Stimulated activated CD4-positive, alpha-beta T cell treated with anti-CD3 and anti-CD28 coated beads, Interleukin-4, amount 100 ng/mL, for 1 hour (primary cell): ENCODE data around the gene LEP.
"Not testable (repeated sequence)": the region's sequence is repeated elsewhere in the genome, so short reads cannot be mapped to it uniquely, and the experiment has no call there.

Source experiments
- DNase-seq: peaks from one replicate; pipeline ENCODE4 v3.0.0-alpha.2; 2020

The LEP gene

GRCh38 chr7:128211626-128212025 lies 29.5 kb upstream of the LEP start:
- DNase-seq, result no peak

- no peak for DNase-seq
Measured at GRCh38 chr7:128214463-128214862, 26.6 kb upstream of the LEP start.

DNA sequence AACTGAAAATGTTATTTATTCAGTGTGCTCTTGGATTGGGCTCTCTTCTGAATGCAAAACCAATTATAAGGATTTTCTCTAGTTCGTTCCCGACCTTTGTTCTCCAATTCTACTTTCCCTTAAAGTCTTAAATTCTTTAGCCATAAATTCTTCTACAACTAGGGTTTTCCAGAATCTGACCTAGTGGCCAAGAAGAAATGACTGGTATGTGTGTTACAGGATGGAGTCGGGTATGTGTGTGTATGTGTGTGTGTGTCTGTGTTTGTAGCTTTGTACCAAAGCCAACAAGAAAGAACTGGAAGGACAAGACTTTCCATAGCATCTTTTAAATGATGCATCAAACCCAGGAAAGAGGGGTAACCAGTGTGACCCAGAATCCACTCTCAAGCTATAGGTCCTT lies 25.8 kb upstream of the LEP start:
- no peak for DNase-seq

DNA sequence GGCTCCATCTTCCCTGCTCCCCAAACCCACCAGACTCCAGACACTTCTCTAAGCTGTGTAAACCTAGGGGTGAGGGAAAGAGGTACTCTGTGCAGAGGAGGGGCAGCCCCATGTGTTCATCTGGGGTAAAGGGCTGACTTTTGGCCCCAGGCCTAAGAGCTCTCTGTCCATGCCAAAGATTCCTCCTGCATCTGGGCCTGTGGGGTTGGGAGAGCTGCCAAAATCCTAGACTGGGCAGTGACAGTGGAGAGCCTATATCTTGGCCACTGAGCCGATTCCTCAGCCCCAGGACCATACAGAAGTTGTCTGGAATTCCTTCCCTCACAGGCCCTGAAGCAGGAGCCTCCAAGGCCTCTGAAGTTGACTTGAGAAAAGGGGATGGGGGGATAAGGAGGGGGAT lies 25.3 kb upstream of the LEP start:
- DNase-seq, result no peak

- no peak for DNase-seq
Measured at GRCh38 chr7:128217030-128217805, 23.9 kb upstream of the LEP start.

GRCh38 chr7:128217967-128218652 lies 23.0 kb upstream of the LEP start:
- no peak for DNase-seq

DNA sequence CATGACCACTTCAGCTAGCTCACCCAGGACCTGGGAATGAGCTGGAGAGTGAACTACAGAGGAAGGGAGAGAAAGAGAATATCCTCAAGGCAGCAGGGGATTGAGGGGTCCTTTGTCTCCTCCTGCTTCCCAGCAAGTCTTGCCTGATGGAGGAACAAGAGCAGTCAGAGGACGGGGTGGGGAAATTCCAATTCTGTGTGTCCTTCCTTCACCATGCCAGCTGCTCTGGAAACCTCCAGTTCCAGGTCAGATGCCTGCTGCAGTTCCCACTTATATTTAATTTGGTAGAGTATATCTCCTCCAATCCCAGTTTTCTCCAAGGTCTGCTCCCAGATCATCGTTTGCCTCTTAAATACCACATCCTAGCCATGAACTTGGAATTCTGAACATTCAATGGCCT lies 21.4 kb upstream of the LEP start:
- DNase-seq, result no peak

DNA sequence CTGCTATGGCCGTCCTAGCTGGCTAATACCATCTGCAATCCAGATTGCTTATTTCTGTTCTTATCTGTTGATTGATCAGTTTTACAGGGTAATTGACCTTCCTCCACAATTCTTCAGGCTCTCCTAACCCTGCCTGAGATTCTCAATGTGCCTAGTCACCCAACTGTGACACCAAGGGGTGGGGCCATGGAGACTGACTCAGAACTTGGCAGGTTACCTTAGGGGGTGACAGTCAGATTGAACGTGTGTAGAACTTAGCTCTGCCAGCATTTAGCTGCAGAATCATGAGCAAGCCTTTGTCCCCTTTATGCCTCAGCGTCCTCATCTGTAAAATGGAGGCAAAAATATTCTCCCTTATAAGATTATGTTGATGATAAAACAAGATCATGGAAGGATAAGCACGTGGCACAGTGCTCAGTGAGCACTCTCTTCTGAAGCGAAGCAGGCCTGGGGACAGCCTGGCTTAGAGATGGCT lies 19.1 kb upstream of the LEP start:
- DNase-seq, result no peak

GRCh38 chr7:128226132-128226980 lies 14.7 kb upstream of the LEP start:
- DNase-seq, result no peak

DNA sequence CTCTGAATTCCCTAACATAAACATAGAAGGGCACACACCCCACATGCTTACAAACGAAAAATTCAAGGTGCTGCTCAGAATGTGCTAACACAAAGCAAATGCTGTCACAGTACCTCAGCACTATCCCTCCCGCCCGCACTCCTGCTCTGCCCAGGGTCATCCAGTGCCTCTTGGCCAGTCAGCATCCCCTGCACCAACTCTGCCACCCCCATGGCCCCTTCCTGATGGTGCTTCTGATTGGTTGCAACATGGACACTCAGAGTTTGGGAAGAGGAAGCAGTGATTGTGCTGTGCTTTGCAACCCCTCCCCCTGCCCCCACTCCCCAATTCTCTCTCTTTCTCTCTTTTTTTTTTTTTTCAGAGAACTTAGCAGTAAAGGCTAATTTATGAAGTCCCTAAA lies 13.8 kb upstream of the LEP start:
- no peak for DNase-seq

- DNase-seq, result no peak
Measured at GRCh38 chr7:128231021-128231420, 10.1 kb upstream of the LEP start.

- no peak for DNase-seq
Measured at GRCh38 chr7:128231677-128232076, 9.4 kb upstream of the LEP start.

GRCh38 chr7:128233471-128233870 lies 7.6 kb upstream of the LEP start:
- no peak for DNase-seq

- no peak for DNase-seq
Measured at GRCh38 chr7:128234476-128235026, 6.5 kb upstream of the LEP start.

DNA sequence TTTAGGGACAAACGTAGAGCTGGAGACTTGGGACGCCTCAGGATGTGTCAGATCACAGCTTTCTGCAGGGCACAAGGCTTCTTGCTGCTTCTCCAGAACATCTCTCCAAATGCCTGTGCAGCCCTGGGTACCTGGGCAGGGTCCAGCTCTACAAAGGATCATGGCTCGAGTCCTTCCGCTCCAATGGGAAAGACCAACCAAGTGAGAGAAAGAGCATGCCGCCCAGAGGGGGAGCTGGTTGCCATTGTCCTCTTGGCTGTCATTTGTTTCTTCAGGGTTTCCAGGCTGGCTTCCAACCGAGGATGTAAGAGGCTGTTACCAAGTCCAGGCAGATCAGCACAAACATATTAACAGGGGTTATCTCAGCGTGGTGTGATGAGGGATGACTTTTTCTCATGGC lies 5.6 kb upstream of the LEP start:
- DNase-seq, result no peak

DNA sequence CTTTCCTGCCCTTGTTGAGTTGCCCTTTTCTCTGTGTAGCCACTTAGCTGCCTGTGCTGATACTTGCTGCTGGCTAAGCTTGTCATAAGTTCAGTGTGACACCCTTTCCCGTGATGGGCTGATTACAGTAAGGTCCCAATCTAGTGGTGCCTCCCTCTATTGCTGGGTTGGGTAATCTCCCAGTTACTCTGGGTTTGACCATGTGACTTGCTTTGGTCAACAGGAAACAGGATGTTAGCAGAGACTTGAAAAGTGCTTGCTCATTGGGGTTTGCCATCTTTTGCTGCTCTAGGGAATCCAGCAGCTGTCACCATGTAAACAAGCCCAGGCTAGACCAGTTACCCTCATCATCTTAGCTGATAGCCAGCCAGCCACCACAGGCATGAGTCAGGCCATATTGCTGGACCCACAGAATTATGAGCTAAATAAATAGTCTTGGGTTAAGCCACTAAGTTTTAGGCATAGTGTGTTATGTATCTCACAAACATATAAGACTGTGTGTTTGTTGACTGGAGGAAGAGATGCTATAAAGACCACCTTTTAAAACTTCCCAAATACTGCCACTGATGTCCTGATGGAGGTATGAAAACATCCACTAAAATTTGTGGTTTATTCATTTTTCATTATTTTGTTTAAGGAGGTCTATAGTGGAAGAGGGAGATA lies 4.0 kb upstream of the LEP start:
- DNase-seq, result no peak

- DNase-seq, result not testable (repeated sequence)
Measured at GRCh38 chr7:128239146-128239545, 1.9 kb upstream of the LEP start.

DNA sequence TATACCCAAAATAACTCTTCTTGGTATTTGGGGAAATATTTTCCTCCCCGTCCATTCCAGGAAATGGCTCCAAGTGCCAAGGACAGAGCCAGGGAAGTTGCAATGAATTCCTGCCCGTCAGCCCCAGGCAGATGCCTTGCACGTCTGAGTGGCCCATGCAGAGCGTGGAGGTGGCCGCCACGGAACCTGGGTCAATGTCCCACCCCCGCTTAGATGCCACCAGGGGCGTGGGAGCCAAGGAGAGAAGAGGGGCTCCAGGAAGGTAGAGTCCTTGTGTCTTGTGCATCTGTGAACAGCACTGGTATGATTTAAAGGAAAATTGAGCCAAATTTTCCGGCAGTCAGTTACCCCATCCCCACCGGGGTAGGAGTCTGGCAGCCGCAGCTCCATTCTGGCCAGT lies 1.6 kb downstream of the LEP start:
- DNase-seq, result no peak

- no peak for DNase-seq
Measured at GRCh38 chr7:128243273-128243672, 2.2 kb downstream of the LEP start.

- no peak for DNase-seq
Measured at GRCh38 chr7:128244861-128245260, 3.8 kb downstream of the LEP start.

DNA sequence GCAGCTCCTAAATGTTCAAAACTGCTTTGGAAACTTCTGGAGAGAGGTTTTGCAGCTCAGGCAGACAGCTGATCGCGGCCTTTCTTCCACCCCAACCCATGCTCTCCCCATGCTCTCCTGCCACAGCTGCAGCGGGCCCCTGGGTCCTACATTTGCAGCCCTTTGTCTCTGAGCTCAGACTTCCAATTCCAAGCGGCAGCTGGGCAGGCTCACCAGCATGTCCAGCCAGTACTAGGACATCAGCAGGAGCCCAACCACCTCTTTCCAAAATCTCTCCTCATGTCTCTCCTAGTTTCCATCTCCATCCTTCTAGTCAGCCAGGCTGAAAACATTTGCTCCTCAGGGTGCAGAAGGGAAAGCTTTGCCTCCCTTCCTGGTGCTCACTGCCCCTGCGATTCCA lies 6.0 kb downstream of the LEP start:
- DNase-seq, result no peak

GRCh38 chr7:128247640-128248194 lies 6.6 kb downstream of the LEP start:
- no peak for DNase-seq
